ENCODE results near the gene PRR29.

Gene PRR29

GRCh38 chr17:63955791-63956190 lies 42.4 kb upstream of the PRR29 start:
- no peaks in the 10 kb centered on the region for H3K79me2 ChIP-seq (ENCODE audit: insufficient read depth, low read length)
- no peak overlapping the region for H2AFZ ChIP-seq (ENCODE audit: low read depth, low read length, severe bottlenecking)
- H3K27ac ChIP-seq (ENCODE audit: low read depth, low read length): no peak overlapping the region
- H3K9ac ChIP-seq (ENCODE audit: low read length): no peak overlapping the region
- H3K9me2 ChIP-seq (replicated peaks; ENCODE audit: insufficient read depth, low read length): no peaks in the 10 kb centered on the region
- no peaks in the 10 kb centered on the region for H4K20me1 ChIP-seq (ENCODE audit: low read depth, low read length)
- no peak overlapping the region for H3K4me3 ChIP-seq (ENCODE audit: insufficient read depth, low read length, poor library complexity, severe bottlenecking)
- H3F3A ChIP-seq (ENCODE audit: insufficient read depth): 0 out of 2 replicates have a peak, but pooled peaks cover 7% of the 10 kb centered on the region
- H3K27me3 ChIP-seq (ENCODE audit: low read length): no peaks in the 10 kb centered on the region
- no peaks in the 10 kb centered on the region for H3K36me3 ChIP-seq (ENCODE audit: low read length)
- no peak overlapping the region for H3K4me2 ChIP-seq (ENCODE audit: low read depth, low read length, poor library complexity, severe bottlenecking)
- TF ChIP-seq EZH2phosphoT487 (conservative IDR thresholded peaks at IDR 0.05; ENCODE audit: low read length) (no peak), CTCF (IDR thresholded peaks at IDR 0.05; ENCODE audit: insufficient read depth, low read length, poor library complexity, severe bottlenecking) (no peak)
- H3K9me3 ChIP-seq (ENCODE audit: insufficient read depth, low read length): no peaks in the 10 kb centered on the region

GRCh38 chr17:63956296-63956920 lies 41.7 kb upstream of the PRR29 start:
- Histone ChIP-seq H2AFZ (ENCODE audit: low read depth, low read length, severe bottlenecking) (no peak overlapping the region), H3K4me3 (ENCODE audit: insufficient read depth, low read length, poor library complexity, severe bottlenecking) (no peak overlapping the region)
- TF ChIP-seq EZH2phosphoT487 (conservative IDR thresholded peaks at IDR 0.05; ENCODE audit: low read length) (no peak), CTCF (IDR thresholded peaks at IDR 0.05; ENCODE audit: insufficient read depth, low read length, poor library complexity, severe bottlenecking) (no peak)

GRCh38 chr17:63960006-63960405 lies 38.1 kb upstream of the PRR29 start:
- Histone ChIP-seq H2AFZ (ENCODE audit: low read depth, low read length, severe bottlenecking) (no peak overlapping the region), H3K4me2 (ENCODE audit: low read depth, low read length, poor library complexity, severe bottlenecking) (no peak overlapping the region), H3K9ac (ENCODE audit: low read length) (no peak overlapping the region), H3K9me2 (replicated peaks; ENCODE audit: insufficient read depth, low read length) (no peaks in the 10 kb centered on the region), H3K4me3 (ENCODE audit: insufficient read depth, low read length, poor library complexity, severe bottlenecking) (no peak overlapping the region), H3K79me2 (ENCODE audit: insufficient read depth, low read length) (no peaks in the 10 kb centered on the region), H3K9me3 (ENCODE audit: insufficient read depth, low read length) (no peaks in the 10 kb centered on the region), H3K36me3 (ENCODE audit: low read length) (no peaks in the 10 kb centered on the region), H3K27me3 (ENCODE audit: low read length) (no peaks in the 10 kb centered on the region), H4K20me1 (ENCODE audit: low read depth, low read length) (no peaks in the 10 kb centered on the region), H3F3A (ENCODE audit: insufficient read depth) (0 out of 2 replicates have a peak, but pooled peaks cover under 1% of the 10 kb centered on the region), H3K27ac (ENCODE audit: low read depth, low read length) (no peak overlapping the region)
- TF ChIP-seq CTCF (IDR thresholded peaks at IDR 0.05; ENCODE audit: insufficient read depth, low read length, poor library complexity, severe bottlenecking) (no peak), EZH2phosphoT487 (conservative IDR thresholded peaks at IDR 0.05; ENCODE audit: low read length) (no peak)

More at GRCh38 chr17:63956296-63956920, 41.7 kb upstream of the PRR29 start:
- Histone ChIP-seq H3K4me2 (ENCODE audit: low read depth, low read length, poor library complexity, severe bottlenecking) (no peak overlapping the region), H3K79me2 (ENCODE audit: insufficient read depth, low read length) (no peaks in the 10 kb centered on the region), H3K36me3 (ENCODE audit: low read length) (no peaks in the 10 kb centered on the region), H4K20me1 (ENCODE audit: low read depth, low read length) (no peaks in the 10 kb centered on the region), H3K27ac (ENCODE audit: low read depth, low read length) (no peak overlapping the region), H3K27me3 (ENCODE audit: low read length) (no peaks in the 10 kb centered on the region), H3K9me2 (replicated peaks; ENCODE audit: insufficient read depth, low read length) (no peaks in the 10 kb centered on the region), H3K9me3 (ENCODE audit: insufficient read depth, low read length) (no peaks in the 10 kb centered on the region), H3F3A (ENCODE audit: insufficient read depth) (0 out of 2 replicates have a peak, but pooled peaks cover 7% of the 10 kb centered on the region), H3K9ac (ENCODE audit: low read length) (no peak overlapping the region)

All from SU-DHL-6 (cell line).